ENCODE data around the gene GALNT14.
"Not testable (repeated sequence)": the region's sequence is repeated elsewhere in the genome, so short reads cannot be mapped to it uniquely, and the experiment has no call there.

The GALNT14 gene

DNA sequence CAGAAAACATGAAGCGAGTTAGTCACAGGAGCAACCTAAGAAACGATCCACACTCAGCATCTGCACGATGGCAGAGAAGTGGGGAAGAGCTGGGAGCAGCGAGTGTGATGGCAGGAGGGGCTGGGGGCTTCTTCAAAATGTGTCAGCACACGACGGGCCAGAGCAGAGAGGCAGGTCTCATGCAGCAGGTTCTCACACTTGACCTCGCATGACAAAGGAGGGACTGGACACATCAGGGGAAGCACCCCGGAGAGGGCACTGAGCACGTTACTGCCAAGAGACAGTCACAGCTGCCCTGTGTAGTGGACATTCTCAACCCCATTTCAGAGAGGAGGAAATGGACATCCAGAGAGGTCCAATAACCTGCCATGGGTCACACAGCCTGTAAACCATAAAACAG is 226.9 kb downstream of the GALNT14 start:
- no peak for ATAC-seq (ENCODE audit: low read depth)

DNA sequence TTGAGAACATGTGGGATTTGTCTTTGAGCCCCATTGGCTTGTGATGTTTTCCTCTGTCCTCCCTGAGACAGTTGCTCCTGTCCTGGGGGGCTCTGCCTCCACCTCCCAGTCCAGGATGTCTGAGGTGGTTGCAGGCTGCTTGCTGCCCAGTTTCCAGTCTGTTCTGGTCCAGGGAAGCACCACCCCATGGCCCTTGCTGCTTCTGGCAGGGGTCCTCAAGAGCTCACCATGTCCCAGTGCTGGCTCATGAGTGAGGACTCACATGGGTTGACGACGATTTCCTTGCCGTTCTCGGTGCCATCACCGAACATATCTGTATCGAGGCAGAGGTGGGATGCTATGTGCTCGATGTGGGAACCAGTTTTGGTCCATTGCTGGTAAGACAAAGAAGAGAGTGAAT is 227.6 kb downstream of the GALNT14 start:
- Histone ChIP-seq H3K9me3 (ENCODE audit: severe bottlenecking) (no peaks in the 10 kb centered on the region), H3K27ac (ENCODE audit: poor library complexity, severe bottlenecking) (no peak overlapping the region), H3K36me3 (ENCODE audit: low read depth) (no peaks in the 10 kb centered on the region), H3K4me3 (ENCODE audit: severe bottlenecking) (no peak overlapping the region), H3K27me3 (ENCODE audit: insufficient read depth, poor library complexity, severe bottlenecking) (no peaks in the 10 kb centered on the region), H3K4me1 (ENCODE audit: insufficient read depth, poor library complexity, severe bottlenecking) (no peaks in the 10 kb centered on the region)
- no peak for TF ChIP-seq CTCF (IDR thresholded peaks at IDR 0.05; ENCODE audit: poor library complexity, severe bottlenecking)
- ATAC-seq (ENCODE audit: low read depth) (no peak), DNase-seq (ENCODE audit: low spot score) (no peak)

More for the DNA sequence above, 226.9 kb downstream of the GALNT14 start:
- H3K4me1 ChIP-seq (ENCODE audit: insufficient read depth, poor library complexity, severe bottlenecking) = no peaks in the 10 kb centered on the region
- H3K36me3 ChIP-seq (ENCODE audit: low read depth) = no peaks in the 10 kb centered on the region
- TF ChIP-seq CTCF (IDR thresholded peaks at IDR 0.05; ENCODE audit: poor library complexity, severe bottlenecking) = no peak
- H3K9me3 ChIP-seq (ENCODE audit: severe bottlenecking) = no peaks in the 10 kb centered on the region
- no peaks in the 10 kb centered on the region for H3K27me3 ChIP-seq (ENCODE audit: insufficient read depth, poor library complexity, severe bottlenecking)
- DNase-seq (ENCODE audit: low spot score) = no peak
- H3K4me3 ChIP-seq (ENCODE audit: severe bottlenecking) = no peak overlapping the region
- H3K27ac ChIP-seq (ENCODE audit: poor library complexity, severe bottlenecking) = no peak overlapping the region

GRCh38 chr2:30904437-30904836 is 233.8 kb downstream of the GALNT14 start:
- not testable (repeated sequence) for H3K4me1 ChIP-seq (ENCODE audit: insufficient read depth, poor library complexity, severe bottlenecking); H3K27ac ChIP-seq (ENCODE audit: poor library complexity, severe bottlenecking); DNase-seq (ENCODE audit: low spot score); H3K9me3 ChIP-seq (ENCODE audit: severe bottlenecking); ATAC-seq (ENCODE audit: low read depth); H3K27me3 ChIP-seq (ENCODE audit: insufficient read depth, poor library complexity, severe bottlenecking); H3K36me3 ChIP-seq (ENCODE audit: low read depth); H3K4me3 ChIP-seq (ENCODE audit: severe bottlenecking)

GRCh38 chr2:30903326-30903725 is 234.9 kb downstream of the GALNT14 start:
- no peaks in the 10 kb centered on the region for H3K9me3 ChIP-seq (ENCODE audit: severe bottlenecking)
- DNase-seq (ENCODE audit: low spot score) = no peak
- H3K4me3 ChIP-seq (ENCODE audit: severe bottlenecking) = no peak overlapping the region
- H3K4me1 ChIP-seq (ENCODE audit: insufficient read depth, poor library complexity, severe bottlenecking) = no peaks in the 10 kb centered on the region
- no peak for ATAC-seq (ENCODE audit: low read depth)
- no peak for TF ChIP-seq CTCF (IDR thresholded peaks at IDR 0.05; ENCODE audit: poor library complexity, severe bottlenecking)
- no peaks in the 10 kb centered on the region for H3K36me3 ChIP-seq (ENCODE audit: low read depth)
- no peak overlapping the region for H3K27ac ChIP-seq (ENCODE audit: poor library complexity, severe bottlenecking)
- no peaks in the 10 kb centered on the region for H3K27me3 ChIP-seq (ENCODE audit: insufficient read depth, poor library complexity, severe bottlenecking)

GRCh38 chr2:30900381-30900780 is 237.9 kb downstream of the GALNT14 start:
- Histone ChIP-seq H3K36me3 (ENCODE audit: low read depth) (no peaks in the 10 kb centered on the region), H3K9me3 (ENCODE audit: severe bottlenecking) (no peaks in the 10 kb centered on the region), H3K4me3 (ENCODE audit: severe bottlenecking) (no peak overlapping the region), H3K27me3 (ENCODE audit: insufficient read depth, poor library complexity, severe bottlenecking) (no peaks in the 10 kb centered on the region), H3K4me1 (ENCODE audit: insufficient read depth, poor library complexity, severe bottlenecking) (no peaks in the 10 kb centered on the region), H3K27ac (ENCODE audit: poor library complexity, severe bottlenecking) (no peak overlapping the region)
- no peak for TF ChIP-seq CTCF (IDR thresholded peaks at IDR 0.05; ENCODE audit: poor library complexity, severe bottlenecking)
- DNase-seq (ENCODE audit: low spot score) (no peak), ATAC-seq (ENCODE audit: low read depth) (no peak)

Measured in RWPE2 (cell line).